ENCODE data around the gene NRP2. TPM values are rescaled to one million over a fixed set of nuclear protein-coding genes. Genes with fewer than 3 reads are reported as not detected.

NRP2 gene
- total RNA-seq, 2 donors from 2014 or later: 69.7 to 92.4 TPM

GRCh38 chr2:205836477-205837221 lies 154.3 kb downstream of the NRP2 start:
- Mint-ChIP-seq H3K36me3 (ENCODE audit: low read depth) (no peaks in the 10 kb centered on the region), H3K27me3 (ENCODE audit: insufficient read depth) (no peaks in the 10 kb centered on the region), H3K9me3 (peaks cover 18% of the 10 kb centered on the region), H3K27ac (no peak overlapping the region), H3K4me1 (peaks cover 19% of the 10 kb centered on the region), H3K4me3 (no peak overlapping the region)
- H3K4me1 ChIP-seq (ENCODE audit: control insufficient read depth, insufficient read depth, low read length): no peaks in the 10 kb centered on the region
- 75 to 83% methylated on average over 7 to 11 of the region's 13 CpGs for WGBS, 2 experiments (ENCODE audit: insufficient coverage in 1 of 2, insufficient read length in 1 of 2)
- H3K36me3 ChIP-seq (ENCODE audit: control insufficient read depth, insufficient read depth, low read length): no peaks in the 10 kb centered on the region
- TF ChIP-seq, protein P1, sequence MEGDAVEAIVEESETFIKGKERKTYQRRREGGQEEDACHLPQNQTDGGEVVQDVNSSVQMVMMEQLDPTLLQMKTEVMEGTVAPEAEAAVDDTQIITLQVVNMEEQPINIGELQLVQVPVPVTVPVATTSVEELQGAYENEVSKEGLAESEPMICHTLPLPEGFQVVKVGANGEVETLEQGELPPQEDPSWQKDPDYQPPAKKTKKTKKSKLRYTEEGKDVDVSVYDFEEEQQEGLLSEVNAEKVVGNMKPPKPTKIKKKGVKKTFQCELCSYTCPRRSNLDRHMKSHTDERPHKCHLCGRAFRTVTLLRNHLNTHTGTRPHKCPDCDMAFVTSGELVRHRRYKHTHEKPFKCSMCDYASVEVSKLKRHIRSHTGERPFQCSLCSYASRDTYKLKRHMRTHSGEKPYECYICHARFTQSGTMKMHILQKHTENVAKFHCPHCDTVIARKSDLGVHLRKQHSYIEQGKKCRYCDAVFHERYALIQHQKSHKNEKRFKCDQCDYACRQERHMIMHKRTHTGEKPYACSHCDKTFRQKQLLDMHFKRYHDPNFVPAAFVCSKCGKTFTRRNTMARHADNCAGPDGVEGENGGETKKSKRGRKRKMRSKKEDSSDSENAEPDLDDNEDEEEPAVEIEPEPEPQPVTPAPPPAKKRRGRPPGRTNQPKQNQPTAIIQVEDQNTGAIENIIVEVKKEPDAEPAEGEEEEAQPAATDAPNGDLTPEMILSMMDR (conservative IDR thresholded peaks at IDR 0.05): no peak
- peaks cover 15% of the 10 kb centered on the region for H3K9me3 ChIP-seq (ENCODE audit: control insufficient read depth, low read length)
- H3K27me3 ChIP-seq (ENCODE audit: control insufficient read depth, insufficient read depth, low read length, poor library complexity, severe bottlenecking): no peaks in the 10 kb centered on the region
- no peak overlapping the region for H3K4me3 ChIP-seq (ENCODE audit: low read length)
- peak; percentile 71 for DNase-seq
- no peak overlapping the region for H3K27ac ChIP-seq (ENCODE audit: low read depth, low read length)
- no peak overlapping the region for H3K9ac ChIP-seq (ENCODE audit: extremely low read depth, low read length, poor library complexity, severe bottlenecking)

DNA sequence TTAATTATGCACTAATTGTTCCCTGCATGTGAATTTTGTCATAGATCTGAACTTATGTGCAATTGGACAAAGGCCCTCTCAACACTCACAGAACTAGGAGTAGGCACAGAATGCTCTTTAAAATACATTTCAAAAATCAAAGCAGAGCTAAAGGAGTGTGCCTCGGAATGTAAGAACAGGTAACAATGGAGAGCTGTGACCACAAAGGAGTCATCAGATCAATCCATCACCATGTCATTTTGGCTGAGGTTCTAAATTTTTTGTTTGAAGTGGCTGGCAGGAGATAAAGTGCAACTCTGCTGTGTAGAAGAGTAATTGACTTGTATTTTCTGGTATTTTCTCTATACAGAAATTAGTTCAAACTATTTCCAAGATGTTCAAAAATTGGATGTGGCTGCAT lies 155.4 kb downstream of the NRP2 start:
- no peaks in the 10 kb centered on the region for H3K4me1 ChIP-seq (ENCODE audit: control insufficient read depth, insufficient read depth, low read length)
- Mint-ChIP-seq H3K36me3 (ENCODE audit: low read depth) (no peaks in the 10 kb centered on the region), H3K4me3 (no peak overlapping the region), H3K9me3 (peaks cover 18% of the 10 kb centered on the region), H3K4me1 (peaks cover 19% of the 10 kb centered on the region), H3K27ac (no peak overlapping the region), H3K27me3 (ENCODE audit: insufficient read depth) (no peaks in the 10 kb centered on the region)
- peak overlapping the region; percentile 30 for H3K4me3 ChIP-seq (ENCODE audit: low read length)
- no peak overlapping the region for H3K9ac ChIP-seq (ENCODE audit: extremely low read depth, low read length, poor library complexity, severe bottlenecking)
- H3K27me3 ChIP-seq (ENCODE audit: control insufficient read depth, insufficient read depth, low read length, poor library complexity, severe bottlenecking): no peaks in the 10 kb centered on the region
- no peak for DNase-seq
- 94% methylated on average over 1 of the region's 1 CpG; no CpG with 5 or more reads in 1 of the 2 experiments for WGBS, 2 experiments (ENCODE audit: insufficient coverage in 1 of 2, insufficient read length in 1 of 2)
- H3K36me3 ChIP-seq (ENCODE audit: control insufficient read depth, insufficient read depth, low read length): no peaks in the 10 kb centered on the region
- no peak overlapping the region for H3K27ac ChIP-seq (ENCODE audit: low read depth, low read length)
- H3K9me3 ChIP-seq (ENCODE audit: control insufficient read depth, low read length): peaks cover 15% of the 10 kb centered on the region
- TF ChIP-seq, protein P1 (conservative IDR thresholded peaks at IDR 0.05): no peak

DNA sequence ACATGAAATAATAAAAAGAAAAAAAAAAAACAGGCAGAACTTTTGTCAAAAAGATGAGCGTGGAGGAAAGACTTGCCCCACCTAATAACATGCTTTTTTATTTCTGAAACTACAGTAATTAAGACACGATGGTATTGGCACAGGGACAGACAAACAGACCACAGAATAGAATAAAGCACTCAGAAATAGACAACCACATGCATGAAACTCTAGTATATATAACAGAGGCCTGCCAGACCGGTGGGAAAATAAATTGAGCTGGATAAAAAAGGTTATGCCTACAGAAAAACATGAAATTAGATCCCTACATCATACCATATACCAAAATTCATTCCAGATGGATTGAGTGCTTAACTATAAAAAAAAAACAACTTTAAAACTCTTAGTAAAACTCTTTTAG lies 163.1 kb downstream of the NRP2 start:
- Histone ChIP-seq H3K4me1 (ENCODE audit: control insufficient read depth, insufficient read depth, low read length) (no peaks in the 10 kb centered on the region), H3K4me3 (ENCODE audit: low read length) (no peak overlapping the region), H3K27me3 (ENCODE audit: control insufficient read depth, insufficient read depth, low read length, poor library complexity, severe bottlenecking) (no peaks in the 10 kb centered on the region), H3K27ac (ENCODE audit: low read depth, low read length) (no peak overlapping the region), H3K9ac (ENCODE audit: extremely low read depth, low read length, poor library complexity, severe bottlenecking) (no peak overlapping the region), H3K36me3 (ENCODE audit: control insufficient read depth, insufficient read depth, low read length) (no peaks in the 10 kb centered on the region), H3K9me3 (ENCODE audit: control insufficient read depth, low read length) (no peaks in the 10 kb centered on the region)
- no peak overlapping the region for H3K27ac Mint-ChIP-seq
- H3K36me3 Mint-ChIP-seq (ENCODE audit: low read depth): no peaks in the 10 kb centered on the region
- no peaks in the 10 kb centered on the region for H3K9me3 Mint-ChIP-seq
- H3K4me1 Mint-ChIP-seq: no peaks in the 10 kb centered on the region
- TF ChIP-seq, protein P1 (conservative IDR thresholded peaks at IDR 0.05): no peak
- H3K4me3 Mint-ChIP-seq: no peak overlapping the region
- 85% methylated on average over 3 of the region's 3 CpGs; no CpG with 5 or more reads in 1 of the 2 experiments for WGBS, 2 experiments (ENCODE audit: insufficient coverage in 1 of 2, insufficient read length in 1 of 2)
- DNase-seq: no peak
- H3K27me3 Mint-ChIP-seq (ENCODE audit: insufficient read depth): no peaks in the 10 kb centered on the region

All from endodermal cell (in vitro differentiated cells).